IPS-15b (cell line): Measurements from ENCODE around the gene TEX44.
A peak's percentile ranks its signal among the peaks of the same experiment; 100 is the strongest.
"Not testable (repeated sequence)": the region's sequence is repeated elsewhere in the genome, so short reads cannot be mapped to it uniquely, and the experiment has no call there.

Experiments
- H3K27me3 ChIP-seq: one replicate; pipeline ENCODE4 v1.6.1; 2013; ENCODE audit warnings: low read length; ENCODE audit not compliant: control insufficient read depth, insufficient read depth
- H3K36me3 ChIP-seq: one replicate; pipeline ENCODE4 v1.6.1; 2013; ENCODE audit warnings: low read length; ENCODE audit not compliant: control insufficient read depth, insufficient read depth
- H3K4me1 ChIP-seq: one replicate; pipeline ENCODE4 v1.6.1; 2013; ENCODE audit warnings: mild to moderate bottlenecking, low read length; ENCODE audit not compliant: control insufficient read depth, insufficient read depth
- H3K4me3 ChIP-seq: one replicate; pipeline ENCODE4 v1.5.1; 2013; ENCODE audit warnings: low read depth, low read length
- H3K9ac ChIP-seq: one replicate; pipeline ENCODE4 v1.6.1; 2013; ENCODE audit warnings: low read depth, mild to moderate bottlenecking, low read length
- H3K9me3 ChIP-seq: one replicate; pipeline ENCODE4 v1.6.1; 2013; ENCODE audit warnings: mild to moderate bottlenecking, low read length; ENCODE audit not compliant: control insufficient read depth, insufficient read depth

TEX44 gene

DNA sequence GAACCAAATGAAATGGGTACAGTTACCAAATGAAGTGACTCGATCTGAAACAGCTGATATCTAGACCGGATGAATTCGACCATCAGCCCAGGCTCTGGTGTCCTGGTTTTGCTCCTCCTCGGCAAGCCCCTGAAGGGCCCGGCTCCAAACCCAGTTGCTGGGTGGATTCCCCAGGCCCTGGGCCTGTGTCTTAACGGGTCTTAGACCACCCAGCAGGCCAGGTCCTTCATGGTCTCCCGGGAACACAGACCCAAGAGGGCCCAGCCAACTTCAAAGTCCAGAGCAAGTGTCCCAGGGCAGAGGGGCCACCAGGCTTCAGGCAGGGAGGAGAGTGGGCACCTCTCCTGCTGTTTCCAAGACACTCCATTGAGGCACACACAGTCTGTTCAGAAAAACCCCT, 35.7 kb upstream of the TEX44 start:
- Histone ChIP-seq H3K4me3 (no peak overlapping the region), H3K36me3 (no peaks in the 10 kb centered on the region), H3K4me1 (no peaks in the 10 kb centered on the region), H3K27me3 (no peaks in the 10 kb centered on the region), H3K9ac (no peak overlapping the region), H3K9me3 (no peaks in the 10 kb centered on the region)

DNA sequence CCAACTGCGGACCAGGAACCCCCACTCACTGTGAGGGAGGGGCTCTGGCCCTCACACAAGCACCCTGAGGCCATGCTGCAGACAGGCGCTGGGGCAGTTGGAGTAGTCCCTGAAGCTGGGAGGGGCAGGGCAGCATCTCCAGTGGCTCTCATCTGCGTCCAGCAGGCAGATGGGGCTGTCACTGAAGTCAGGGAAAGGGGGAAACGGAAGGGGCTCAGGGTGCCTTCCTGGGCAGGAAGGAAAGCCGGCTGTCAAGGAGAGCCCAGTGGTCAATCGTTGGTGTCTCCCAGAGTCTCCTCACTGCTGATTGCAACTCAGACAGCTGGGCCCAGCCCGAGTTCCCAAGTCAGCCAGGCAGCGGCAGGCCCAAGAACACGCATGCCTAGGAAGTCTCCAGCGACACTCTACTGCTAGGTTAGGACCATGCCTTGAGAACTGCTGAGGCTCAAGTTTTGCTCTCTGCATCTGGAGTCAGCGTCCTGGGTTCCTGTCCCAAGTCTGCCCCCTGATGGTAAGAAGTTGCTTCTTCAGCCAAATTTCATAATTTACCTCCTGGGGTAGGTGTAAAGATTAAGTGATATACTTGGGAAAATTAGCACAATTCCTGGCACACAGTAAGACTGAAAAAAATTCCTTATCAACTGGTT, 35.0 kb upstream of the TEX44 start:
- H3K4me1 ChIP-seq: no peaks in the 10 kb centered on the region
- no peak overlapping the region for H3K9ac ChIP-seq
- H3K27me3 ChIP-seq: no peaks in the 10 kb centered on the region
- H3K9me3 ChIP-seq: no peaks in the 10 kb centered on the region
- no peaks in the 10 kb centered on the region for H3K36me3 ChIP-seq
- no peak overlapping the region for H3K4me3 ChIP-seq

DNA sequence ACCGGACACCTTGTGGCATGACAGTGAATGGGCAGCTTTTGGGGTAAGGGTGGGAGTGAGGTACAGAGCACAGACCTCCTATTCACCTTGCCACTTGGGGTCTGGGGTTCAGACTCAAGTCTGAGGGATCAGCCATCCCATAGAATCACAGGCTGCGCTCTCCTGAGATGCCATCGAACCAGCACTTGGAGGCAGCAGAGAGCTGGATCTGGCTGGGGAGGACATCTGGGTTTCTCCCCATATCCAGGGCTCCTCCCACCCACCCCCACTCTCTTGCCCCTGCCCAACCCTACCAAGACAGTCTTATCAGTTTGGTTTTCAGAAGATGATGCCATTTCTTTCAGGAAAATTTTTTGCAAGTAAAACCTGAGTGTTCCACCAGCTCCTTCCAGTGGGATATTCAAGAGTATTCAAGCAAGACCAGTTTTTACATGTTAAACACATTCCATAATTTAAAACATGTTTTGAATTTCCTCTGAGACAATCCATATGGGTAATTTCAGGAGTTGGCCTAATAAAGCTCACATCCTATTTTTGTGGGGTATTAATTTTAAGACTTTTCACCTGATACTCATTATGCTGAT, 29.2 kb upstream of the TEX44 start:
- no peak overlapping the region for H3K9ac ChIP-seq
- no peaks in the 10 kb centered on the region for H3K36me3 ChIP-seq
- H3K27me3 ChIP-seq: no peaks in the 10 kb centered on the region
- no peak overlapping the region for H3K4me3 ChIP-seq
- peaks cover 6% of the 10 kb centered on the region for H3K4me1 ChIP-seq
- H3K9me3 ChIP-seq: peaks cover 5% of the 10 kb centered on the region

DNA sequence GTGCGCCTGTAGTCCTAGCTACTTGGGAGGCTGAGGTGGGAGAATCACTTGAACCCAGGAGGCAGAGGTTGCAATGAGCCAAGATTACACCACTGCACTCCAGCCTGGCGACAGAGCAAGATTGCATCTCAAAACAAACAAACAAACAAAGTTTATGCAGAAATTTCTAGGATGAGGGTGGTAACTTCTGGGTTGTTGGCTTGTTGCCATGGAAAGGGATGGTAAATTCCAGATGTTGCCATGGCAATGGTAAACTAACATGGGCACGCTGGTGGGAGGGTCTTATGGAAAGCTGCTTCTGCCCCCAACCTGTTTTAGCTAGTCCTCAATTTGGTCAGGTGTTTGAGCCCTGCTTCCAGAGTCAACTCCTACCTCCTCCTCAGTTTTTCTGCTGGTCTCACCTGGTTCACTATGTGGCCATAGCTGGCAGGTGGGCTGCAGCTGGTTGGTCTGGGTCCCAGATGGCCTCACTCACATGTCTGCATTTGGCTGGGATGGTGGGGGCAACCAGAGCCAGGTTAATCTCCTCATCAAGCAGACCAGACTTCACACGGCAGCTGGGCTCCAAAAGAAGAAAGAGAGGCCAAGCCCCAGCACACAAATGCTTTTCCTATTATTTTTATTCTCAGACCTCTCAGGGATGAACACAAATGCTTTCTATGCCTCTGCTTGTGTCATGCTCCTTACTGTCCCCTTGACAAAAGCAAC, 26.6 kb upstream of the TEX44 start:
- H3K4me1 ChIP-seq: peaks cover 12% of the 10 kb centered on the region
- H3K4me3 ChIP-seq: no peak overlapping the region
- H3K9ac ChIP-seq: no peak overlapping the region
- no peaks in the 10 kb centered on the region for H3K36me3 ChIP-seq
- H3K9me3 ChIP-seq: peaks cover 5% of the 10 kb centered on the region
- no peaks in the 10 kb centered on the region for H3K27me3 ChIP-seq

DNA sequence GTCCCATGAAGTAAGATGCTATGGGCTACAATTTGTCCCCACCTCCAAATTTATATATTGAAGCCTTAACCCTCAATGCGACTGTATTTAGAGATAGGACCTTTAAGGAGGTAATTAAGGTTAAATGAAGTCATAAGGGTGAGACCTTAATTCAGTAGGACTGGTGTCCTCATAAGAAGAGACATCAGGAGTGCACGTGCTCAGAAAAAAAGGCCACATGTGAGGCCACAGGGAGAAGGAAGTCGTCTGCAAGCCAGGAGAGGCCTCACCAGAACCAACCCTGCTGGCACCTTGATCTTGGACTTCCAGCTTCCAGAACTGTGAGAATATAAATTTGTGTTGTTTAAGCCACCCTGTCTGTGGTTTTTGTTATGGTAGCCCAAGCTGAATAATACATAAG, 25.5 kb upstream of the TEX44 start:
- Histone ChIP-seq H3K36me3 (no peaks in the 10 kb centered on the region), H3K9ac (no peak overlapping the region), H3K27me3 (no peaks in the 10 kb centered on the region), H3K9me3 (peaks cover 5% of the 10 kb centered on the region), H3K4me3 (no peak overlapping the region), H3K4me1 (peaks cover 17% of the 10 kb centered on the region)

DNA sequence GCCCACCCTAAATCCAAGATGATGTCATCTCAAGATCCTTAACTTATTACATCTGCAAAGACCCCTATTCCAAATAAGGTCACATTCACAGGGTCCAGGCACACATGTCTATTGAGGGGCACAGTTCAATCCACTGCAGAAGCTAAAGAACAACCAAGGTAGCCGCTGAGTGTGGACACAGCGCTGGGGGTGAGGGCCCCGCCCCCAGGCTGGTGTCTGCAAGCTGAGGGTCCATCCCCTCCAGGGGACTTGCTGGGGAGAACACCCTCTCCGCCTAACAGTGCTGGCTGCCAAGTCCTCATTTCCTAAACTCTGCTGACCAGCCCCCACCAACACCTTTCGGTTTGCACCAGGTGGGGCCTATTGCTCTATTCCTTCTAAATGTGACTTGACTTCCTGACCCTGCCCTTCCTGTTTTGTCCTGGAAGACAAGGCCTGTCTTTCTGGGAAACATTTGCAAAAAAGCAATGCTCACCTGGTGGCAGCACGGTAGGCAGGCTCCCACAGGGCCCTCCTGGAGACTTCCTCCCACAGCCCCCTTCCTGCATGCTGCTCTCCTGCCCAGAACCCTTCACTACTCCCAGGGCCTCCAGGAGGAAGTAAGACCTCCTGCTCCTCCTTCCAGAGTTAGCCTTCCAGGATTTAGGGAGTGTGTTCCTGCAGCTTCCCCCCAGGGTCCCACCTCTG, 24.4 kb upstream of the TEX44 start:
- Histone ChIP-seq H3K36me3 (no peaks in the 10 kb centered on the region), H3K27me3 (no peaks in the 10 kb centered on the region), H3K4me1 (peaks cover 22% of the 10 kb centered on the region), H3K9me3 (peaks cover 5% of the 10 kb centered on the region), H3K9ac (no peak overlapping the region), H3K4me3 (no peak overlapping the region)

DNA sequence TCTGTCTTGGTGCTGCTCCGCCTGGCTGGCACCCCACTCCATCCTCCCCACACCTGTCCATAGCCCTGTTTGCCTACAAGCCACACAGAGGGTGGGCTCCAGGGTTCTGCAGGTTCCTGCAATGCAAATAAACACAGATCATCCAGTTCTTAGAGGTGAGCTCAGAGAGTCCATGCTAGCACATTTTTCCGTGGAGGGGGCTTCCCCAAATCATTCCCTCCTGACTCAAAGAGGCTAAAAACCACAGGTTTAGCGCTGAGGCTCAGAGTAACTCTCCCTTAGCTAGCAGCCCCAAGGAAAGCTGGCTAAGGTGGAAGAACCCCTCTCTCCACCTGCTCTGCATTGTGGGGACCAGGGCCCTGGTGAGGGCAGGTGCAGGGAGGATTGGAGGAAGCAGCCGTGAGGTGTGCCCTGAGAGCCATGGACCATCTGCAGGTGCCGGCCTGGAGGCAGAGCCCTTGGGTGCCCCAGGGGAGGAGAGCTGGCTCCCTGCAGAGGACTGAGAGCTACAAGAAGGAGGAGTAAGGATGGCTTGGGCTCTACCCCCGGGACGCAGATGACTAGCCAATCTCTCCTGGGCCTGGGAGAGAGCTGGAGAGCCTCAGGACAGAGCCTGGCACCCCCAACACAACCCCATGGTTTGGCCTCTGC, 23.8 kb upstream of the TEX44 start:
- H3K9ac ChIP-seq: no peak overlapping the region
- peaks cover 5% of the 10 kb centered on the region for H3K9me3 ChIP-seq
- peaks cover 24% of the 10 kb centered on the region for H3K4me1 ChIP-seq
- H3K36me3 ChIP-seq: no peaks in the 10 kb centered on the region
- no peak overlapping the region for H3K4me3 ChIP-seq
- H3K27me3 ChIP-seq: no peaks in the 10 kb centered on the region

DNA sequence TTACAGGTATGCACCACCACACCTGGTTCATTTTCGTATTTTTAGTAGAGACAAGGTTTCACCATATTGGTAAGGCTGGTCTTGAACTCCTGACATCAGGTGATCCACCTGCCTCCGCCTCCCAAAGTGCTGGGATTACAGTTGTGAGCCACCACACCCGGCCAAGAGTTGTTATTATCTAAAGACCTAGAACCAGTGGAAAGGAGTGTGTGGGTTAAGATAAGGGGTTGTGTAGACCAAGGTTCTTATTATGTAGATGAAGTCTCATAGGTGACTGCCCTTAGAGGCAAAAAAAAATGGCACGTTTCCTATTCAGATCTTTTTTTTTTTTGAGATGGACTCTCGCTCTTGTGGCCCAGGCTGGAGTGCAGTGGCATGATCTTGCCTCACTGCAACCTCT, 21.7 kb upstream of the TEX44 start:
- H3K9ac ChIP-seq, H3K4me3 ChIP-seq, H3K9me3 ChIP-seq, H3K36me3 ChIP-seq, H3K27me3 ChIP-seq: not testable (repeated sequence)
- H3K4me1 ChIP-seq: peaks cover 24% of the 10 kb centered on the region

DNA sequence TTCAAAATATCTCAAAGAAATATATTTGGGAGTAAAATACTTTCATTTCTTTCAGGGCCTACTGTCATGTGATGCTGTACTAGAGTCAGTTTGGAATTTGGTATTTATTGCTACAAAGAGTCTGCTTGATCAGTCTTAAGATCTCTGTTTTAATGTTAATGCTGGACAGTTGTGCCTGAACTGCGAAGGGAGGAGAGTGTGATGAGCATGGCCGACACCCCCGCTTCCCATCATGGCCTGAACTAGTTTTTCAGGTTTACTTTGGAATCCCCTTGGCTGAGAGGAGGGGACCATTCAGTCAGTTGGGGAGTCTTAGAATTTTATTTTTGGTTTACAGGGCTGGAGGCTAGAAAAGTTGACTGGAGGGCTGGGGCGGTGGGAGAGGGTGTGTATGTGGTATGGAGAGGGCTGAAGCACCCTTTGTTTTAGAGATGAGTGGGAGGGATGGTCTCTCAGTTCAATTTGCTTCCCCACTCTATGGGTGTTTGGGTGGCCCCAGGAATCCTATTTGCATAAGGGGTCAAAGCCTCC, 20.9 kb upstream of the TEX44 start:
- H3K9ac ChIP-seq: no peak overlapping the region

DNA sequence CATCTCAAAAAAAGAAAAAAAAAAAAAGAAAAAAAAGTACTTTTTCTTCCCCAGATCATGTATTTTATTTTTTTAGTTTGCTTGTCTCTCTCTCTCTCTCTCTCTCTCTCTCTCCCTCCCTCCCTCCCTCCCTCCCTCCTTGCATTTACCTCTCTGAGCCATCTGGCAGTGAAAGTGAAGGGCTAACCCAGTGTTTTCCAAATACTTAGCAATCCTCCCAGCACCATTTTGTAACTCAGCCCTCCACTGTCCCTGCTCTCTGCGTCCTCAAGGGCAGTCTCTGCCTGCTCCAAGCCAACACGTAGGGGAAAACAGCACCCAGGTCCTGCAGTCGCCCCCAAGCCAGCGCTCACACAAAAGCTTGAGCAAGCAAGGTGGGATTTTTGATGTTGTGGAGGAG, 19.6 kb upstream of the TEX44 start:
- Histone ChIP-seq H3K9ac (peak overlapping the region; percentile 70), H3K36me3 (no peaks in the 10 kb centered on the region), H3K4me3 (no peak overlapping the region), H3K9me3 (no peaks in the 10 kb centered on the region), H3K4me1 (peaks cover 29% of the 10 kb centered on the region), H3K27me3 (no peaks in the 10 kb centered on the region)

More for the DNA sequence above, 20.9 kb upstream of the TEX44 start:
- H3K36me3 ChIP-seq: no peaks in the 10 kb centered on the region
- H3K9me3 ChIP-seq: no peaks in the 10 kb centered on the region
- peaks cover 29% of the 10 kb centered on the region for H3K4me1 ChIP-seq
- H3K4me3 ChIP-seq: no peak overlapping the region
- H3K27me3 ChIP-seq: no peaks in the 10 kb centered on the region

DNA sequence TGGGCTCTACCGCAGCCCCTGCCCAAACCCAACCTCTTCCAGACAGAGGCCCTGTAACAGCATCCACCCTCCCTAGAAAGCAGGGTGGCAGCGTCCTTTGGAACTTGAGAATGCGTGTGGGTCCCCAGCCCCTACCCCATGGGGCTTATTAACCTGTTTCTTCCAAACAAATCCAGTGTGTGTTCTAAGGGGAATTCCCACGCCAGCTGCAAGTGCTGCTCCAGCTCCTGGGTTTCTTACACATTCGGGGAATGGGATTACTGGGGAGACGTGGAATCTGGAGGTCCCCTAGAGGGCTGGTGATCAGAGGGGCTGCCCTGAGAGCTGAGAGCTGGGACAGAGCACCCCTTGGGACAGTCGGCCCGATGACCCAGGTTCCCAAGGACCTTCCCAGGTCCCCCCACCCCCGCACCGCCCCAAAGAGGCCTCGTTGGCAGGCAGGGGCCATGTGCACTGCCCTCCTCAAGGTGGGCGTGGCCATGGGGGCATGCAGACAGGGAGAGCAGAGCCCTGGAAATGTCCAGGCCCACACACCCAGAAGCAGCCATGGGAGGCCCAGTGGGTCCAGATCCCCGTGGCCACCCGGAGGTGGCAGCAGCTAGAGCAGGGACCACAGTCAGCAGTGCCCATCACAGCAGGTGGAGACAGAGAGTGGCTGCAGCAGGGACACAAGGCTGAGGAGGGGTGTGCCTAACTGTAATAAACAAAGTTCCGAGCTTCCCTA, 18.8 kb upstream of the TEX44 start:
- Histone ChIP-seq H3K36me3 (no peaks in the 10 kb centered on the region), H3K27me3 (no peaks in the 10 kb centered on the region), H3K9ac (peak overlapping the region; percentile 70), H3K4me3 (no peak overlapping the region), H3K4me1 (peaks cover 22% of the 10 kb centered on the region), H3K9me3 (no peaks in the 10 kb centered on the region)
